CD4-positive, alpha-beta T cell treated with Interferon alpha-2 for 1 hour (primary cell): ENCODE data around the gene IL37.
A peak's percentile ranks its signal among the peaks of the same experiment; 100 is the strongest.
"Not testable (repeated sequence)": the region's sequence is repeated elsewhere in the genome, so short reads cannot be mapped to it uniquely, and the experiment has no call there.

Experiments used
- DNase-seq, 2 donors: peaks; one replicate each; pipeline ENCODE4 v3.0.0-alpha.2; 2020 to 2022

IL37 gene

DNA sequence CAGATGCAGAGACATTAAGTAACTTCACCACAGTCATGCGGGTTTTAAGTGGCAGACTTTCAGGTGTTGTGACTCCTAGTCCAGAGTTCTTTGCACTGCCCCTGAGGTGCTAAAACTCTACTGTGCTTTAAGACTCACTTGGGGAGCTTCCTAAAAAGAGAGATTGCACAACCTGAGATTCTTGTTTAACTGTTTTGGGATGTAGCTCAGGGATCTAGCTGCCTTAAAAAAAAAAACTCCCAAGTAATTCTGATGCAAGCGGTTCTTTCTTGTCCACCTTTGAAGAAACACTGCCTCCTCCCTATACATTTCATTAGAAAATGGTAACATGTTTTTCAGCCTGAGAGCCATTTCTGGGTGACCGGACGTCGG, 13.0 kb downstream of the IL37 start:
- DNase-seq = no peak

DNA sequence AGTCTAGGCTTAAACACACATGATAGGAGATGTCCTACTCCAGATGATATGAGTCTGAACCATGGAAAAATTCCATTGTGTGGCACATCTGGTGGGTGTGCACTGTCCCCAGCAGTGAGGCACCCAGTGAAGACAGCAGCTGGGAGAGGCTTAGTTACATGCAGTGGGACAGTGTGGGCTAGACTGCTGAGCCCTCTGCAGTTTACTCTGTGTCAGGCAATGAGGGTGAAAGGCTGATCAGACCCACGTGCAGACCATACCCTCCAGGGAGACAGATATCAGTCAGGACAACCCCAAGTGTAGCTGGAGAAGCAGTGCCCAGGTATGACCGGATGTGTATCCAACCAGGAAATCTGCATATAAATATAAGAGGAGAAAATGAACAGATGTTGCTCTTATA, 13.4 kb downstream of the IL37 start:
- no peak for DNase-seq

DNA sequence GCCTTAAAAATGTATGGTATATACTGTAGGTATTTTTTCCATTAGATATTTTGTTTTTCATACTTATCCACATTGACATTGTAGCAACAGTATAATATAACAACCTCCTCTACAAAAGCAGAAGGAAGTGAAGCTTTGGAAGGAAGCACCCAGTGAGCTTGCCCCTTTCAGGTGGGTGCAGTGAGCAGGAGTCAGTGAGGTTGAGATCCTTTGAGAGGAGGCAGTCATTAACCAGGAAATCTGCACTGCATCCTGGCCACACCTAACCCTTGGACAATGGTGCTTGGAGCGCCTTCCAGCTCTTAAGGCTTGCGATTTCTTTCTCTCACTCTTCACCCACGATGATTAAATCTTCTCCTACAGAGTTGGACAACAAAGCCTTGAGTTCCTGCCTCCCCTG, 13.9 kb downstream of the IL37 start:
- DNase-seq = no peak

DNA sequence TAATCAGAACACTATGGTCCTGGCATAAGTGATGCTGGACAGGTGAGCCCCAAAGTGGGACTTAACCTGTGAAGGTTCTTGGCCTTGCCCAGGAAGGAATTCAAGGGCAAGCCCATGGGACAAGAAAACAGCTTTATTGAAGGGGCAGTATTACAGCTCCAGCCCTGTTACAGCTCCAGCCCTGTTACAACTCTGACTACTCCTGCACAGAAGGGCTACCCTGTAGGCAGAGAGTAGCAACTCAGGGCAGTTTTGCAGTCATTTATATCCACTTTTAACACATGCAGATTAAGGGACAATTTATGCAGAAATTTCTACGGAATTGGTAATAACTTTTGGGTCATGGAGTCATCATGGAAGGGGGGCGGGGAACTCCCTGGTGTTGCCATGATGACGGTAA, 15.7 kb downstream of the IL37 start:
- DNase-seq = no peak

DNA sequence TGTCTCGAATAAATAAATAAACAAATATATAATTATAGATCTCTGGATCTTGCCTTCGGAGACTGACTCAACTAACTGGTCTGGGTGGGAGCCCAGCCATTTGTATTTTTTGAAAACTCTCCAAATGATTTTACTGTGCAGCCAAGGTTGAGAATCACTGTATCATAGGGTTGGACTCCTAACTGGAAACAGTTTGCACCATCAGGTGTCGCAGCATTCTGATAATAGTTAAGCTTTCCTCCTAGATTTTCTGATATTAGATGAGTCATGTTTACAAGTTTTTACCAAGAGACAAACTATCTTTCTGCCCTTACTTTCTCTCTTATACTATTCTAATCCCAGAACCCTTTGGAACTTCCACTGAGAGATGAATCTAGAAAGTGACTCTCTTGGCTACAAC, 16.8 kb downstream of the IL37 start:
- DNase-seq = no peak

DNA sequence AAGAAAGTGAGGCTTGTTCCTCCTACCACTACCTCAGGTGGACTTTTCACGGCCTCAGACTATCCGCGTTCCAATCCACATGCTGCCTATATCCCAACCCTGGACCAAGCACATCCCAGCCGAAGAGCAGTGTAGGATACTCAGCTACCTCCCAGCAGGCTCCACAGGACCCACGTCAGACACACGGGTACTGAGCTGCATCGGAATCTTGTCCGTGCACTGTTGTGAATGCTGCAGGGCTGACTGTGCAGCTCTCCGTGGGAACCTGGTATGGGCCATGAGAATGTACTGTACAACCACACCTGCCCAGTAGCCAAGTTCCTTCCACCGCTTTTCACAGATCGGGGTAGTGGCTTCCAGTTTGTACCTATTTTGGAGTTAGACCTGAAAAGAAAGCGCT, 22.3 kb downstream of the IL37 start:
- no peak for DNase-seq

DNA sequence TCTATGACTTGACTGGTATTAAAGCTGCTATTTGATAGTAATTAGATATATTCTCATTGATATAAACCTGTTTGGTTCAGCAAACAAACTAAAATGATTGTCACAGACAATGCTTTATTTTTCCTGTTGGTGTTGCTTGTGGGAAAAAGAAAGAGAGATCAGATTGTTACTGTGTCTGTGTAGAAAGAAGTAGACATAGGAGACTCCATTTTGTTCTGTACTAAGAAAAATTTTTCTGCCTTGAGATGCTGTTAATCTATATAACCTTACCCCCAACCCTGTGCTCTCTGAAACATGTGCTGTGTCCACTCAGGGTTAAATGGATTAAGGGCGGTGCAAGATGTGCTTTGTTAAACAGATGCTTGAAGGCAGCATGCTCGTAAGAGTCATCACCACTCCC, 23.2 kb downstream of the IL37 start:
- DNase-seq = not testable (repeated sequence)

DNA sequence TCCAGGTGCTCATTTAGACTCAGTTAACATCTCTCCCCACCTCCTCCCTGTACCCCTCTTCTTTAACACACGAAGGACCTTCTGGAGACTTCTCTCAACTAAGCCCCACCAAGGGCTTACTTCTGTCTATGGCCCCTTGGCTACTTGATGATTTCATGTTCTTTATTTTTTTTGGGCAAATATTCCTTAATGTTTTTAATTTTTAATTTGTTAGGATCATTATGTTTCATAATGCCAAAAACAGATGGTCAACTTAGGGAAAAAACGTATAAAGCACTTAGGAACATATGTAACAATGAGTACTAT, 25.9 kb downstream of the IL37 start:
- no peak for DNase-seq

DNA sequence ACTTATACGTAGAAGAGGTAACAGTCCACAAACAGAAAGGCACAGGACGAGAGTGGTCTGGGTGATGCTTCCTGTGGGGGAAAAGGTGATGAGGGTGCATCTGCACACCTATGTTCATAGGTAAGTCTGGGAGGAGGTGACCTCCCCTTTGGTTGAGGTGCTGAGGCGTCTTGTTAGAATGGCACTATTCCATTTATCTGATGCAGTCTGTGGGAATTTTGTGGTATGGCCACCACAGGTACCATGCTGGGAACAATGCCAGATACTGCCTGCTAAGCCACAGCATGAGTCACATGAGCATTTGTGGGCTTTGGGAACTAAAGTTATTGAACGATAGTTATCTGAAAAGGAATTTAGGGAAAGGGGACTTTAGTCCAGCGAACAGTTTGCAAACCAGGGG, 27.9 kb downstream of the IL37 start:
- DNase-seq = peak in 1 of 2 donors; percentile 30

DNA sequence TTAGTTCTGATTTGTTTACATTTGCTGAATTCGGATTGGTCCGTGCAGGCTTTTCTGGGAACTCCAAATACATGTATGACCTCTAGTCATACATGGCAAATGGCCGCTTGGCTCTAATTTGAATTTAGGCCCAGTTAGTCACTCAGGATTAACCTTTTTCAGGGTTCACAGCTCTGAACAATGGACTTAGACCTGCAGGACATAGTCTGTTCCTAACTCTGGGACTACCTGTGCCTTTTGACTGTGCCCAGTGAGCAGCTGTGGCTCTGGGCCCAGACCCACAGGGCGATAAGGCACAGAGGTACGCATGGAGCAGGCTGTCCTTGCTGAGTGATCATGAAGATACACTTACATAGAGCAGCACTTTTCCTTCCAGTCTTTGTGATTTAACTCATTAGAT, 28.5 kb downstream of the IL37 start:
- DNase-seq = no peak

DNA sequence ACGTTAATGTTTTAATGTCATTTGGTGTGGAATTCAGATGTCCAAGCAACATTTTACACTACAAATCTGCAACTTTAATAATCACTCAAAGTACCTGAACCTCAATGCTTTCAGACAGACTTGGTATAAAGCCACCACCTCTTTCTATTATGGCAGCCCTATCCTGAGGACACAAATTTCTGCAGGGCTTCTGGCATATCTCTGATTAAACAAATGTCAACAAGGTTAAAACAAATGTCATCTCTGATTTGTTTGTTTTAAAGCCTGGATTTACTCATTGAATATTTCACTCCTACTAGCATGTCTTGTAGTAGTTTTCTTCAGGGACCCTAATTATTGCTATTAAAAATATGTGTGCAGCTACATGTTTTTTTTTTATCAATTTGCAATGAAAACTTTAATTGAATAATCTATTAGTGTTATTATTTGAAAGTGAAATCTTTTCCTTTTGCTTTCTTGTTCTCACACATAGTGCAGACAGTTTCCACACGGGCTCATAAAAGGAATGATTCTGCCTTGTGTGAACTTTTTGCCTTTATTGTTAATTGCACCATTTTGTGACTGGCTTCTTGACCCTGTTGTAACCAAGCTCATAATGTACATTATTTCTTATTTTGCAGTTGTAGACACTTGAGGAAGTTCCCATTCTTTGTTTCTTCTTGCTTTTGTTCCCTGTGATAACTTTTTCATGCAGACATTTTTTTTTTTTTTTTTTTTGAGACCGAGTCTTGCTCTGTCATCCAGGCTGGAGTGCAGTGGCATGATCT, 30.1 kb downstream of the IL37 start:
- DNase-seq = no peak

DNA sequence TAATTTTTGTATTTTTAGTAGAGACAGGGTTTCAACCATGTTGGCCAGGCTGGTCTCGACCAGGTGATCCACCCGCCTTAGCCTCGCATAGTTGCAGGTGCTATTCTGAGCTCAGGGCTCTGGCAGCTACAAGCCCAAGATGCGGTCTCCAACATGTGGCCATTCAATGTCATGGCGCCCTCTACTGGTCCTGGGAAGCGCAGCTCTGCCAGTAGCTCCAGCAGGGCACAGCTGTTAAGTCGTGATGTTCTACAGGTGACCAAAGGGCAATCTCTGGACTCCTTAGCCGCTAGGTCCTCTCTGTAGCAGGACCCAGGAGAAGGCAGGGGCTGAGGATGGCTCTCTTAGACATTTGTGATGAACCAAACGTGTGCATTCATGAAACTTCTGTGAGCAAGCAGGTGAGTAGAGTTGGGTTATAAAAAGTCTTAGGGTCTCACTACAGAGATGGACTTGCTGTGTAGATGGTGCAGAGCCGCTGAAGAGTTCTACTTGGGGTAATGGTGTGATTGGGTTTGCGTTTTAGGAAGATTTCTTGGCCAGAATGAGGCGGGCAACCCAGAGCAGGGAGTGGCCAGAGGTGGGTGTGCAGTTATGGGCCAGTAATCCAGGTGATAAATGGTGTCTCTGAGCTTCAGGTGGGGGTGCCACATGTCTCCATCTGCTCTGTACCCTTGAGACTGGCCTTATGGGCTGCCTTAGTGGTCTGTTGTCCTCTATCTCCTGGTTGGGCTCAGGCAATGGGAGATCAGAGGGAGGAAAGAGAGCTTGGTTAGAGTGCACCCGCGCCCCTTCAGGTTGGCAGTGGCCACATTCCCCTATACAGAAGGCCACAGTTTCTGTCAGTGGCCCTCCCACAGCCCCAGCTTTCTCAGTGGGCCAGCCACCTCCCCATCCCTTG, 31.0 kb downstream of the IL37 start:
- DNase-seq = peak; percentile 62 to 73

DNA sequence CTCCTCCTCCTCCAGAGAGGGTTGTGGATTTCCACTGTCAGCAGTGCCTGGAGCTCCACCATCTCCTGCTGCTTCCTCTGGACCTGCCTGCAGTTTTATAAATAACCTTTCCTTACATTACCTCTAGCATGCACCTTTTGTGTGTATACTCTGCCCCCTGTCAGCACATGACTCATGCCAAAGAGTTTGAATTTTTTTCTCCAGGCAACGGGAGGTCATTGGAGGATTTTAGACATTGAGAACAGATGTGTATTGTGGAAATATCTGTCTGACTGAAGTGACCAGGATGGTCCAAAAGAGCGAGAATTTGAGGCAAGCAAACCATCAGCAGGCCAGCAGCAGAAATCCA, 31.7 kb downstream of the IL37 start:
- no peak for DNase-seq

DNA sequence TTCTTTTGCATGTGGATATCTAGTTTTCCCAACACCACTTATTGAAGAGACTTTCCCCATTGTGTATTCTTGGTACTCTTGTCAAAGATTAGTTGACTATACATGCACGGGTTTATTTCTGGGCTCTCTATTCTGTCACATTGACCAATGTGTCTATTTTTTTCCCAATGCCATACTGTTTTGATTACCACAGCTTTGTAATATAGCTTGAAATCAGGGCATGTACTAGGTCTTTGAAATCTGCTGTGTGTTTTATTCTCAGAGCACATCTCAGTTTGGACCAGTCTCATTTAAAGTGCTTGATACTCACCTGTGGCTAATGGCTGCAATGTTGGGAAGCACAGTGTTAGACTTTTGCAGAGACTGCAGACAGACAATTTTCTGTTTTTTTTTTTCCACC, 34.0 kb downstream of the IL37 start:
- no peak for DNase-seq

DNA sequence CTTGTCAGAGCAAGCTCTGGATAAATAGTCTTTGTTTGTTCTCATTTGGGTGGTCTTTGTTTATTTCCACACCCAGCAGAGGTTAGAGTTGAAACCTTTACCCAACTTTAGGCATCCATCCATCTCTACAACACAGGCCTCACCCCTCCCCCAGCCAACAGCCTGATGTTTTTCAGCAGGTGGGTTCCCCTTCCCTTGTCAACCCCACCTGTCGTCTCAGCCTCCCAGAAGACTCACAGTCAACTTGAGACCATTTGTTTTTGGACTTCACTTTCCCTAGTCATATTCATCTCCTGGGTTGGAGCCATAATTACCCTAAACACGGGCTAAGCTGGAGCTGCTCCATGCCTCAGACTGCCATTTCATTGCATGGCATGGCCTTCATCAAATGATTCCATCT, 35.1 kb downstream of the IL37 start:
- no peak for DNase-seq

DNA sequence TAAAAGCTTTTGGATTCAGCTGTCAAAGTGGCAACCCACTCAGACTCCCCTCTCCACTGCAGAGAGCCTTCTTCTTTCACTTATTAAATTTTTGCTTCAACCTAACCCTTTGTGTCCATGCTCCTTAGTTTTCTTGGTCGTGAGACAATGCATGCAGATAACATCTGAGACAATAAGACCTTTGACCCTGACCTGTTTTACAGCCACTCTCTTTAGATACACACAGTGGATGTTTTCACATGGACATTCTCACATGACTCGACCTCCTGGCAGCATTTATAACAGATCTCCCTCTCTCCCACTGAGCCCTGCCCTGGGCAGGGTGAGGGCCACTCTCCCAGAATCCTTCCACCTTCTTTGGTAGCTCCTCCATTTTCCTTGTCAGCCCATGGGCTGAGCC, 36.4 kb downstream of the IL37 start:
- no peak for DNase-seq

DNA sequence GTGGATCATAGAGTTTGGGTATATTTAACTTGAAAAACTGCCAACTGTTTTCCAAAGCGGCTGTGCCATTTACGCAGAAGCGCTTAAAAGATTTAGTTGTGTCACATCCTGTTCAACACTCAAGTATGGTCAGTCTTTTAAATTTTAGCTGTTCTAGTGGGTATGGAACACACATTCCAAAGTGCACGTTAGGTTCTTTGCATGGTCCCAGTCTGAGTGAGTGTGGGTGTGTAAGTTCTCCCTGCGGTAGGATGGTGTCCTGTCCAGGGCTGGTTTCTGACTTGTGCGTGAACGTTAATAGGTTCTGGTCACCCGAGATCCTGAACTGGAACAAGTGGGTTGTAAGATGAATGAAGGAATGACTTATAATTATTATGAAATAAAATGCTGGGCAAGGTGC, 38.5 kb downstream of the IL37 start:
- no peak for DNase-seq

DNA sequence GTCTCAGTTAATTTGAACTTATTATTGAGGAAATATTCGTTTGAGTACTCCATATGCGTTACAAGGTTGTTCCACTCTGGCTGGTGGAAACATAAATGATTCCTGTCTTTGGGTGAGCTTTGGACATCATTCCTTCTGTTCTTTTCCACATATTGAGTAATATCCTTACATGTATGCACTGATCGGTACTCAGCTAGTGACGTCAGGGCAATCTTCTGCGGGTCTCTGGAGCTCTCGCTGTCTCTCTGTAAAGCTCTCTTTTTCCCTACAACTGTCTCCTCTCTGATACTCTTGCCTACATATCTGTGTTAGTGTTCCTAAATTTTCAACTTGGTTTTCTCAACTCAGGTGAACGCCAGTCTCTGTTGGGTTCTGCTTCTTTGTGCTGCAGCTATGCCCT, 43.4 kb downstream of the IL37 start:
- DNase-seq = no peak

DNA sequence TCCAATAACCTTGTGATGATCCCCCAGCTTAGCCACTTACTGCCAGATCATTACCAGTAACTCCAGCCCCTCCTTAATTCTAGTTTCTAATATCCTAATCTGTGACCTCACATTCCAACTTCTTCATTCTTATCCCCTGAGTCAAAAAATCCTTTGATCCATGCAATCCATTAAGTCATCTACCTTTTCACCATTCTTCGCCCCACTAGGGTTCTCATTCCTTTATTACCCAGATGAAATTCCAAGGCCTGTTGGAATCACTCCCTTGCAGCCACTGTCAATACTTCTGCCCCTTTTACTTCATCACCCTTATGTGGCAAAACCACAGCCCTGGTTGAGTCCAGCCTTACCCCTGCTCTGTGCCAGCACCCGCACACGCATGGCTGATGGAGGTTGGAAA, 46.5 kb downstream of the IL37 start:
- DNase-seq = no peak

DNA sequence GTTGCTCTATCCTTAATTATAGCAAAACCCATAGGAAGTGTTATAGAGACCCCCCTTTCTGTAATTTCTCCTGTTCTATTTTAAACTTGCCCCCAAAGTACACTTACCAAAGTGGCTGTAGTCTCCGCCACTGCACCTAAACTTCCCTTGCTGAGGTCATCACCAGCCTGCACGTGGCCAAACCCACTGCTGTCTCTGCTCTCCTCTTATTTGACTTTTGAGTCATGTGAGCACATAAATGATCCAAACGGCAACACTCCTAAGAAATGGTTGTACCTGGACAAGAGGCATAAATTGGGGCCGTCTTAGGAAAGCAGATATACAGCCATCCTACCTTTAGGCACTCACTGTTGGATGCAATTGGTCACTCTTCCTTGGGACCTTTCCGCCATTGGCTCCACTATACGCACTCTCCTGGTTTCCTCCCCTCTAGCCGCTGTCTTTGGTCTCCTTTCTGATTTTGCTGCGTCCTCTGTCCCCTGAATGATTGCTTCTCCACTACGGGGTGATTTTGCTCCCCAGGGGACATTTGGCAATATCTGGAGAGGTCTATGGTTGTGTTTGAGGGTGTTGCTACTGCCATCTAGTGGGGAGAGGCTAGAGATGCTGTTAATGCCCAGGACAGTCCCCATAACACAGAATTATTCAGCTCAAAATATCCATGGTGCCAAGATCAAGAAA, 47.6 kb downstream of the IL37 start:
- peak; percentile 39 to 56 for DNase-seq

DNA sequence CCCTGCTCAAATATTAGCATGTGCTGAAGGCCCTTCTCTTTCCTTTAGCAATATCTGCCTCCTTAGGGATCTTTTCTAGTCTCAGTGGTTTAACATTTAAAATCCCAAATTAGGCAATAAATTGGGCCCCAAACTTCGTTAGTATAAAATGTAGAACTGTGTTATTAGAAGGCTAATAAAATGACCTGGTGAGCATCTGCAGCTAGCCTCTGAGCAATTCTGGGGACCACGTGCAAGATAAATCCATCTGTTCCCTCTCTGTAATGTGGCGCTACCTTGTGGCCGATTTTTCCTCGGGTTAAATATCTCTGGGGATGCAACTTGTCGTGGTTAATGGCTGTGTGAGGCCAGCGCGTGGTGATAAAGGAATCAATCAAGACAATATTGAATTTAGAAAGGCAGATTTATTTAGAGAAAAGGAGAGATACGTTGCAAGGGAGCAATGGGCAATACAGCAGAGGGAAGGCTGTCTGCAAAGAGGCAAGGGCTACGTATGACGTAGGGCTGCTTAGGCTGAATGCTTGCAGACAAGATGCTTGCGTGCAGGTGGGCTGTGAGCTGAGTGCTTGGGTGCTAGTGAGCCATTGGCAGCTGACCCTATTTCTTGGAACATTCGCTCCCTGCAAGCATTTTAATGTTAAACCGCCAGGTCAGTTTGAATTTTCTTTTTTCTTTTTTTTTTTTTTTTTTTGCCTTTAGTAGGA, 48.3 kb downstream of the IL37 start:
- no peak for DNase-seq

DNA sequence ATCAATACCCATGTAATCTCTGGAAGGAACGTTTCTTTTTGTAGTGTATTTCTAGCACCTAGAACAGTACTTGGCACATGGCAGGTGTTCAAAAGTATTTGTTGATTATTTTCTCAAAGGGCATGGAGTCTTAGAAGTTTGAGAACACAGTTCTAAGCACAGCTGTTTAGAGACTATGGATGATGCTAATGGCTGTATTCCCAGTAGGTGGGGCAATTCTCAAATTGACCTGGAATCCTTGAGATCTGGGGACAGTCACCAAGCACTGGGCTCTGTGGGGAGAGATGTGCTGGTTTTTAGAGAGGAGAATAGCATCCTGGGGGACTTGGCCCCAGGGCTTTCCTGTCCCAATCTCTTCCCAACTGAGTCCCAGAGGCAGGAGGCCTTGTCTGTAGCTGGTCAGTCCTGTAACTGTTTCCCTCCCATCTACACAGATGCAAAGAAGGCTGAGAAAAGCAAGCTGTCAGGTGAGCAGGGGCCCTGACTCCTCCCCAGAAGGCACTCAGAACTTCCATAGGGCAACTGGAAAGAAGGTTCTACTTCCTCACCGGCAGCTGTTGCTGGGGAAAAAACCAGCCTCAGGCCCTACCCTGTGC, 49.4 kb downstream of the IL37 start:
- no peak for DNase-seq
